ENCODE results near the gene ZNF728. TPM values are rescaled to one million over a fixed set of nuclear protein-coding genes. Genes with fewer than 3 reads are reported as not detected.
"Not testable (repeated sequence)": the region's sequence is repeated elsewhere in the genome, so short reads cannot be mapped to it uniquely, and the experiment has no call there.

The ZNF728 gene
- not detected in 2 replicates for total RNA-seq (2014; rRNA removed; shearing (Covaris generic))
- not detected in 2 replicates for polyA plus RNA-seq (2015; cell fraction: cytosol; rRNA removed)
- polyA plus RNA-seq (2015; cell fraction: nucleus; rRNA removed) = not detected in 2 replicates

DNA sequence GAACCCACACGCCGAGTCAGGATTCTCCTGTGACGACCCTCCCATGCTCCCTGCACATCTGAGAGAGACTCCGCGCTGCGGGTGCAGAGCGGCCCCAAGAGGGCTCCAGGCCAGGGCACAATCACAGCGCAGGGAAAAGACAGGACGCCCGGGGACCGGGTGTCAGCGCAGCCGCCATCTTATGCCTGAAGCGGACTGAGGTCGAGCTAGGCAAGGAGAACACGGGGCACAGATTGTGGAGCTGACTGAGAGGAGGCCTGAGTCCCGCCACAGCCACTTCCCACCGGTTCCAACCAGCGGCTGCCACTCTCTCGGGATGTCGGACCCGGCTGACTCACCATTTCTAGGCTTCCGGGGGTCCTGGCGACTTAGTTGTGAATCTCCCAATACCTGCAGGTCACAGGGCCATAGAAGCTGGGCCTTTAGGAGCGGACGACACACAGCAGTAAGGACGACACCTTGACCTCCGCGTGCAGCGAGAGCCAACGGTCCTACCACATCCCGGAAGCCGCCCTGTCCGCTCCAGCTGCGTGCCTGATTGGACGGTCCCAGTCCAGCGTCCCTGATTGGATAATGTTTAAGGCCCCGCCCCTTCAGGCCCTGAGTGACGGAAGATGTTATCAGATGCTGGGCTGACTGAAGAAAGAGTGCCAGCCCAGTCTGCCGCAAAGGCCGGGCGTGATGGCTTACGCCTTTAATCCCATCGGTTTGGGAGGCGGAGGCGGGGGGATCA, at the start of gene ZNF728:
Gene ZNF728 (minus strand): TSS at position 487 of the 733 bp plus-strand sequence. CDS start 146 bp downstream, at position 341.
- DNase-seq (ENCODE audit: low read depth) = peak; percentile 1

DNA sequence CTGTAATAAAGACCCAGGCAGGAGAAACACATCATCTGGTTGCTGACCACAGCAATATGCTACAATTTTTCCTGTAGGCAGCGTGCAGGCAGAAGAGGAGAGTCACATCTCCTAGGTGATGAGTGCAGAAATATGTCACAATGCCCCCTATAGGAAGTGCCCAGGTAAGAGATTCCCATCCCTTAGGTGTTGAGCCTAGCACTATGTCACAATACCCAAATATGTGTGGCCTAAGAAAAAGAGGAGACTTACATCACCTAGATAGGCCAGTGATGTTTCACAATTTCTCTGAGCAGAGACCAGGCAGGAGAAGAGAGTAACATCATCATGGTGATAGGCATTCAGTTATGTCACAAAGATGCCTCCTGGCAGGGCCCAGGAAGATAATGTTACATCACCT, 49.4 kb upstream of the ZNF728 start:
- no peak for DNase-seq (ENCODE audit: low read depth)

DNA sequence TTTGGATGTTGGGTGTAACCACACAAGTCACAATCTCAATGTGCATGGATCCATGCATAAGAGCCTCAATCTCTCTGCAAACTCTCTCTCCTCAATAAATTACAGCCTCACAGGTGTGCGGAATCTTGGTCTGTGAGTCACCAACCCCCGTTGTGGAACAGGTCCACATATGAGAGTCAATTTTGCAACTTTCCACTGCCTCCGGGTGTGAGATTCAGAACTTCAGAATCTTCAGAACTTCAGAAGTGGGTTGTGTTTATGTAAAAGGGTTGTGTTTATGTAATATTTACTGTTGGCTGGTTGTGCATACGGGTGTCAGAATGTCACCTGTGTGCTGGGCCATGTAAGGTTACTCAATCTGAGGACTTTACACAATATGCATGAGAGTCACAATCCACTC, 46.3 kb upstream of the ZNF728 start:
- DNase-seq (ENCODE audit: low read depth) = no peak

DNA sequence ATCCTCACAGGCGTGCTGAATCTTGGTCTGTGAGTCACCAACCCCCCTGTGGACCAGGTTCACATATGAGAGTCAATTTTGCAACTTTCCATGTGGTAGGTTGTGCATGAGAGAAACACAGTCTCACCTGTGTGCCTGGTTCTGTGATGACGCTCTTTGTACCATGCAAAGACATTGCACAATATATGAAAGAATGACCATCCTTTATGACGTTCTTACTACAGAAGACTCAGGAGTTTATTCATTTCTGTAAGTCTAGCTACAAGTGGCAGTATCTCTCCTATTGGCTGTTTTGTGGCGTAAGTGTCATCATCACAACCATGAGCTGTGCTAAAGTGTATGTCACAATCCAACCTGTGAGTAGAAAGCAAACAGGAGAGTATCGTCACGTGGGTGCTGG, 43.8 kb upstream of the ZNF728 start:
- no peak for DNase-seq (ENCODE audit: low read depth)

DNA sequence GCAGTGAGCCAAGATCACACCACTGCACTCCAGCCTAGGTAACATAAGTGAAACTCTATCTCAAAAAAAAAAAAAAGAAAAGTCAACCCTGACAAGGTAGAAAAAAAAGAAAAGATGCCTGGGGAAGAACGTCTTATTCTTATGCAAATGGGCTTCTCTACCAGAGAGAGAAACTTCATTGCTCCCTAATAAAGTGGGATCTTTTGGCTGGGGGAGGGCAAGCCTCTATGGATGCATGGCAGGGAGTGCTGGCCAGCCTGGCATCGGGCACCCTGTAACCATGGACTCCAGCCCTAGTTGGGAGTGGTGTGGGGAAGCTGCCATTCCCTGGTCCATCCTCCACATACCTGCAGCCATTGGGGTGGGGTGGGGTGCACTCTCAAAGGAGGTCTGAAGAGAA, 30.7 kb upstream of the ZNF728 start:
- no peak for DNase-seq (ENCODE audit: low read depth)

DNA sequence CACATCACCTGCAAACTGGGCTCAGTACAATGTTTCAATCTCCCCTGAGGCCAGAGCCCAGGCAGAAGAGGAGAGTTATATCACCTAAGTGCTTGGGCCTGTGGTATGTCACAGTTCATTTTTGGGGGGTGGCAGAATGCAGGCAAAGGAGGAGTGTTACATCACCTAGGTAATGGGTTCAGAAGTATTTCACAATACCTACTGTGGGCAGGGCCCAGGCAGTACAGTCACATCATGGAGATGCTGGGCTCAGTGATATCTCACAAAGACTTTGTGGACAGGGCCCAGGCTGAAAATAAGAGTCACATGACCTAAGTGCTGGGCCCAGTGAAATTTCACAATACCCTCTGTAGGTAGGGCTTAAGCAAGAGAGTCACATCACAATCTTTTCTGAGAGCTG, 12.7 kb upstream of the ZNF728 start:
- DNase-seq (ENCODE audit: low read depth) = no peak

DNA sequence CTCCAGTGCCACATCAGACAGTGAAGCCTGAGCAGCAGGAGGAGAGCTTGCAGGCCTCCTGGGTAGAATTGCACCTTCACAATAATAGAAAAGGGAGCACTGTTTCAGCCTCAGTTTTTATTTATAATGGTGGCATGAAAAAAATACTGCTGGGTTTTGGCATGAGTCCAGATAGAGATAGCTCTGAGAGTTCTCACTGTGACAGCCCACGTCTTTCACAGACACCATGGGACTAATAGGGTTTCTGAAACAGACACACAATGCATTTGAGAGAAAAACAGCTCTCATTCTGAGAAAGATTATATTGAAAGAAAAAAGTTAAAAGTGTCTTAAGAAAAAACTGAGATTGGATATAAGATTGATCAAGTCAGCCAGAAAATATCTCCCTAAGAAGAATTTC, 8.0 kb downstream of the ZNF728 start:
- DNase-seq (ENCODE audit: low read depth) = not testable (repeated sequence)

DNA sequence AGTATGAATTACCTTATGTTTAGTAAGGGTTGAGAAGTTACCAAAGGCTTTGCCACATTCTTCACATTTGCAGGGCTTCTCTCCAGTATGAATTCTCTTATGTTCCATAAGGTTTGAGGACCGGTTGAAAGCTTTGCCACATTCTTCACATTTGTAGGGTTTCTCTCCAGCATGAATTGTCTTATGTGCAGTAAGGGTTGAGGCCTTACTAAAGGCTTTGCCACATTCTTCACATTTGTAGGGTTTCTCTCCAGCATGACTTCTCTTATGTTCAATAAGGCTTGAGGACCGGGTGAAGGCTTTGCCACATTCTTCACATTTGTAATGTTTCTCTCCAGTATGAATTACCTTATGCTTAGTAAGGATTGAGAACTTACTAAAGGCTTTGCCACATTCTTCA, 26.7 kb downstream of the ZNF728 start:
- no peak for DNase-seq (ENCODE audit: low read depth)

DNA sequence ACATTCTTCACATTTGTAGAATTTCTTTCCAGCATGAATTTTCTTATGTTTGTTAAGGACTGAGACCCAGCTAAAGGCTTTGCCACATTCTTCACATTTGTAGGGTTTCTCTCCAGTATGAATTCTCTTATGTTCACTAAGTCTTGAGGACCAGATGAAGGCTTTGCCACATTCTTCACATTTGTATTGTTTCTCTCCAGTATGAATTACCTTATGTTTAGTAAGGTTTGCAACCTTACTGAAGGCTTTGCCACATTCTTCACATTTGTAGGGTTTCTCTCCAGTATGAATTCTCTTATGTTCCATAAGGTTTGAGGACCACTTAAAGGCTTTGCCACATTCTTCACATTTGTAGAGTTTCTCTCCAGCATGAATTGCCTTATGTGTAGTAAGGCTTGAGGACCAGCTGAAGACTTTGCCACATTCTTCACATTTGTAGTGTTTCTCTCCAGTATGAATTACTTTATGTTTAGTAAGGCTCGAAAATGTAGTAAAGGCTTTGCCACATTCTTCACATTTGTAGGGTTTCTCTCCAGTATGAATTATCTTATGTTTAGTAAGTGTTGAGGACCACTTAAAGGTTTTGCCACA, 27.3 kb downstream of the ZNF728 start:
- DNase-seq (ENCODE audit: low read depth) = not testable (repeated sequence)

DNA sequence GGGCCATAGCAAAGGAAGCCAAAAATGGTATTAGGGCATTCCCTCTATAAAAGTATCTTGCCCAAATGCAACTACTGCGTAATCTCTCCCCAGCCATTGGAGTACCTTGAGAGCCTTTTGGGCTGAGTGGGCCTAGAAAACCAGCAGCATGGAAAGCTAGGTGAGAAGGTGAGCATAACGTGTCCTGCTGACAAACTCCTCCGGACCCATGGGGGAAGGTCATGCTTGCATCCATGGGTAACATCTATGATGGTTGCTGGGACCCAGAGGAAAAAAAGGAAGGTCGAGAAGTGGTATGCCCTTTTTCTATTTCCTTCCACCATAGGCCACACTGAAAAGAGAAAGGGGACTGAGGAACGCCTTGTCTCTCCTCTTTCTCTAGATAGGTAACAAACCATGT, 57.4 kb downstream of the ZNF728 start:
- no peak for DNase-seq (ENCODE audit: low read depth)

DNA sequence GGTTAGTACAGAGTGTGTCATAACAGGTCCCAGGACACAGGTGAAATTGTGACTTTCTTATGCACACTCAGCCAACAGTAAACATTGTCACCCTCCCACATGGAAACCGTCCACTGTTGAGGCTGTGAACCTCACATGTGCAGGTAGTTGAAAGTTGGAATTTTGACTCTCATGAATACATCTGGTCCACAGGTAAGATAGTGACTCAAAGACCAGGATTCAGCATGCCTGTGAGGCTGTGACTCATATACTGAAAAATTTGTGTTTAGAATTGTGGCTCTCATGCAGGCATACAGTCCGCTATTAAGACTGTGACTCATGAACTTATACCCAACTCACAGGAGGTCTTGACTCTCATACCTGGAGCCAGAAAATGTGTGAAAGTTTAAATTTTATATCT, 67.8 kb downstream of the ZNF728 start:
- no peak for DNase-seq (ENCODE audit: low read depth)

DNA sequence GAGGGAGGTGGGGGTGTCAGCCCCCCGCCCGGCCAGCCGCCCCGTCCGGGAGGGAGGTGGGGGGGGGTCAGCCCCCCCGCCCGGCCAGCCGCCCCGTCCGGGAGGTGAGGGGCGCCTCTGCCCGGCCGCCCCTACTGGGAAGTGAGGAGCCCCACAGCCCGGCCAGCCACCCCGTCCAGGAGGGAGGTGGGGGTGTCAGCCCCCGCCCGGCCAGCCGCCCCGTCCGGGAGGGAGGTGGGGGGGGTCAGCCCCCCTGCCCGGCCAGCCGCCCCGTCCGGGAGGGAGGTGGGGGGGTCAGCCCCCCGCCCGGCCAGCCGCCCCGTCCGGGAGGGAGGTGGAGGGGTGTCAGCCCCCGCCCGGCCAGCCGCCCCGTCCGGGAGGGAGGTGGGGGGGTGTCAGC, 75.4 kb downstream of the ZNF728 start:
- not testable (repeated sequence) for DNase-seq (ENCODE audit: low read depth)

DNA sequence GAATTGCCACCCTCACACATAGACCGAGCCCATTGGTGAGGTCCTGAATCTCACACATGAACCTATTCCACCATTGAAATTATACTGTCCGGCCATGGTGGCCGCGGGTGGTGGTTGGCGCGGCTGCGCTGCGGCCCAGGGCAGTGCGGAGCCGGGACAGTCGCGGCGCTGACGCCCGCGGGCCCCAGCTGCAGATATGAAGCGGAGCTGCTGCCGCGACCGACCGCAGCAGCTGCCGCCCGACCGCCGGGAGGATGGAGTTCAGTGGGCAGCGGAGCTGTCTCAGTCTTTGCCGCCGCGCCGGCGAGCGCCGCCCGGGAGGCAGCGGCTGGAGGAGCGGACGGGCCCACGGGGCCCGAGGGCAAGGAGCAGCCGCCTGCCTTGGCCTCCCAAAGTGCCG, 77.8 kb downstream of the ZNF728 start:
- DNase-seq (ENCODE audit: low read depth) = not testable (repeated sequence)

Small RNA genes within 50 kb of the gene (small RNA-seq; reads per million reads assigned to genes)
- gene AC022145.2 = not detected

Other genes with a start within 250 kb of the ZNF728 start
- gene ZNF99, start 219.0 kb downstream of the ZNF728 start, total RNA-seq (2014; rRNA removed; shearing (Covaris generic)) = not detected in 2 replicates
- gene ZNF723, start 170.9 kb downstream of the ZNF728 start, total RNA-seq (2014; rRNA removed; shearing (Covaris generic)) = not detected in 2 replicates
- 0.03 TPM in 1 of 2 replicates, not detected in the other for gene ZNF730, start 113.8 kb upstream of the ZNF728 start, total RNA-seq (2014; rRNA removed; shearing (Covaris generic))
- 5.9 and 6.5 TPM in 2 replicates for gene ZNF724, start 247.2 kb upstream of the ZNF728 start, total RNA-seq (2014; rRNA removed; shearing (Covaris generic))